OCI-LY3 (cell line): Measurements from ENCODE around the gene AVL9.
"Not testable (repeated sequence)": the region's sequence is repeated elsewhere in the genome, so short reads cannot be mapped to it uniquely, and the experiment has no call there.

Experiments
- H2AFZ ChIP-seq: fragments of 200-600, 300-600 bp; shearing (Covaris generic); 2 replicates; pipeline ENCODE4 v1.6.0; 2014; ENCODE audit warnings: antibody characterized with exemption, low read depth, low read length
- H3K27ac ChIP-seq: fragments of 200-600, 300-600 bp; sonication (generic); 2 replicates; pipeline ENCODE4 v1.5.1; 2014; ENCODE audit warnings: mild to moderate bottlenecking, low read length, moderate library complexity, mixed read lengths
- H3K27me3 ChIP-seq: fragments of 200-600, 300-600 bp; sonication (generic); 2 replicates; pipeline ENCODE4 v1.6.1; 2014; ENCODE audit warnings: low read depth, low read length, mixed read lengths
- H3K36me3 ChIP-seq: fragments of 200-600, 300-600 bp; sonication (generic); replicated peaks from 2 replicates; pipeline ENCODE3; 2014; ENCODE audit warnings: low read depth, low read length, mixed read lengths
- H3K4me1 ChIP-seq: fragments of 300-600, 200-600 bp; sonication (generic); 2 replicates; pipeline ENCODE4 v1.6.1; 2014; ENCODE audit warnings: low read length, mixed read lengths
- H3K4me2 ChIP-seq: fragments of 200-600, 300-600 bp; sonication (generic); 2 replicates; pipeline ENCODE4 v1.6.1; 2014; ENCODE audit warnings: low read length, mixed read lengths
- H3K4me3 ChIP-seq: fragments of 300-600, 200-600 bp; sonication (generic); 2 replicates; pipeline ENCODE4 v1.5.1; 2014; ENCODE audit warnings: antibody characterized with exemption, mild to moderate bottlenecking, low read length, moderate library complexity
- H3K79me2 ChIP-seq: fragments of 300-600, 200-600 bp; shearing (Covaris generic); 2 replicates; pipeline ENCODE4 v1.6.1; 2014; ENCODE audit warnings: mild to moderate bottlenecking, low read length, mixed read lengths
- H3K9ac ChIP-seq: fragments of 300-600, 200-600 bp; shearing (Covaris generic); 2 replicates; pipeline ENCODE4 v1.6.0; 2014; ENCODE audit warnings: mild to moderate bottlenecking, low read length, moderate library complexity
- H3K9me3 ChIP-seq: fragments of 200-600, 300-600 bp; shearing (Covaris generic); 2 replicates; pipeline ENCODE4 v1.6.1; 2014; ENCODE audit warnings: low read length, mixed read lengths; ENCODE audit not compliant: insufficient read depth
- H4K20me1 ChIP-seq: fragments of 200-600, 300-600 bp; sonication (generic); 2 replicates; pipeline ENCODE4 v1.6.1; 2016; ENCODE audit warnings: low read length, mixed read lengths; ENCODE audit not compliant: insufficient read depth
- CTCF ChIP-seq: fragments of 200-600, 300-600 bp; sonication (generic); IDR thresholded peaks from 2 replicates; pipeline ENCODE4 v1.5.1; 2014; ENCODE audit warnings: antibody characterized with exemption, low read length, low read depth
- EZH2phosphoT487 ChIP-seq: fragments of 200-600 bp; shearing (Covaris generic); IDR thresholded peaks from 2 replicates; pipeline ENCODE4 v1.6.1; 2018; ENCODE audit warnings: antibody characterized with exemption, mixed run types, low read depth

AVL9 gene

DNA sequence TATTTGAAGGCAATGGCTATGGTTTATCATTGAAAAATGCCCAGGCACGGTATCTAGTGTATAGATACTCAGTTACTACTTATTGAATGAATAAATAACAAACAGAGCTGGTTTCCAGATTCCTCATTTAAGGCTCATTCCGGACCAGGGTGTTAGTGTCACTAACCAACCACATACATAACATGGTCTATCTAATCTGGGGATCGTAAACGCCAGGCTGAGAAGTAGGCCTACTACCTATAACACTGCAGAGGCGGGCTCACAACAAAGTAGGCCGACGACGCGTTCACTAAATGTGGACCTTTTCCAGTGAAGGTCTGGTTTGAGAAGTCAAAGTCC, 5.5 kb upstream of the AVL9 start:
- peak overlapping the region; percentile 84 for H3K9ac ChIP-seq
- H3K9me3 ChIP-seq: no peaks in the 10 kb centered on the region
- H3K4me1 ChIP-seq: peaks cover 11% of the 10 kb centered on the region
- no peaks in the 10 kb centered on the region for H4K20me1 ChIP-seq
- peaks cover 15% of the 10 kb centered on the region for H3K36me3 ChIP-seq
- no peaks in the 10 kb centered on the region for H3K27me3 ChIP-seq
- TF ChIP-seq CTCF: no peak
- TF ChIP-seq EZH2phosphoT487: no peak
- H3K4me3 ChIP-seq: peak overlapping the region; percentile 97
- peak overlapping the region; percentile 86 for H3K27ac ChIP-seq
- H3K4me2 ChIP-seq: peak overlapping the region; percentile 84
- H3K79me2 ChIP-seq: peaks cover 22% of the 10 kb centered on the region
- H2AFZ ChIP-seq: peak overlapping the region; percentile 80

GRCh38 chr7:32490127-32490796, 5.0 kb upstream of the AVL9 start, which contains the start of gene LSM5:
LSM5 (minus strand) TSS chr7:32490380; CDS start chr7:32490365, 15 bp downstream.
- peak within 1 kb of the TSS; percentile 84 for H3K4me2 ChIP-seq
- peaks cover 11% of the 10 kb centered on the region for H3K4me1 ChIP-seq
- no peaks in the 10 kb centered on the region for H3K9me3 ChIP-seq
- no peaks in the 10 kb centered on the region for H4K20me1 ChIP-seq
- peak within 1 kb of the TSS; percentile 83 for H2AFZ ChIP-seq
- peaks cover 15% of the 10 kb centered on the region for H3K36me3 ChIP-seq
- TF ChIP-seq CTCF (no peak), EZH2phosphoT487 (no peak)
- H3K9ac ChIP-seq: peak within 1 kb of the TSS; percentile 84
- peak within 1 kb of the TSS; percentile 97 for H3K4me3 ChIP-seq
- H3K27me3 ChIP-seq: no peaks in the 10 kb centered on the region
- peak within 1 kb of the TSS; percentile 86 for H3K27ac ChIP-seq
- H3K79me2 ChIP-seq: peaks cover 22% of the 10 kb centered on the region

GRCh38 chr7:32494946-32495297, 367 bp upstream of the AVL9 start:
- Histone ChIP-seq H3K27ac (no peak overlapping the region), H4K20me1 (no peaks in the 10 kb centered on the region), H3K4me2 (peak overlapping the region; percentile 70), H3K36me3 (no peaks in the 10 kb centered on the region), H3K4me3 (peak overlapping the region; percentile 83), H3K27me3 (no peaks in the 10 kb centered on the region), H3K9me3 (no peaks in the 10 kb centered on the region), H3K4me1 (peaks cover 10% of the 10 kb centered on the region), H3K79me2 (peaks cover 46% of the 10 kb centered on the region), H2AFZ (peak overlapping the region; percentile 77), H3K9ac (peak overlapping the region; percentile 58)
- TF ChIP-seq EZH2phosphoT487 (no peak), CTCF (no peak)

GRCh38 chr7:32496052-32496813, 944 bp downstream of the AVL9 start:
- Histone ChIP-seq H3K36me3 (no peaks in the 10 kb centered on the region), H3K79me2 (peaks cover 52% of the 10 kb centered on the region), H3K9me3 (no peaks in the 10 kb centered on the region), H3K27ac (peak overlapping the region; percentile 73), H4K20me1 (peaks cover 7% of the 10 kb centered on the region), H3K4me1 (peaks cover 18% of the 10 kb centered on the region), H3K4me2 (peak overlapping the region; percentile 88), H3K9ac (peak overlapping the region; percentile 89), H3K27me3 (no peaks in the 10 kb centered on the region), H3K4me3 (peak overlapping the region; percentile 98), H2AFZ (no peak overlapping the region)
- TF ChIP-seq CTCF: no peak
- no peak for TF ChIP-seq EZH2phosphoT487

- H3K4me3 ChIP-seq, H3K27ac ChIP-seq, H3K27me3 ChIP-seq, H3K36me3 ChIP-seq, H3K4me2 ChIP-seq, H3K9me3 ChIP-seq, H2AFZ ChIP-seq, H3K9ac ChIP-seq: not testable (repeated sequence)
- Histone ChIP-seq H3K4me1 (peaks cover 14% of the 10 kb centered on the region), H3K79me2 (peaks cover 79% of the 10 kb centered on the region), H4K20me1 (peaks cover 16% of the 10 kb centered on the region)
Measured at GRCh38 chr7:32499755-32500154, 4.5 kb downstream of the AVL9 start.

DNA sequence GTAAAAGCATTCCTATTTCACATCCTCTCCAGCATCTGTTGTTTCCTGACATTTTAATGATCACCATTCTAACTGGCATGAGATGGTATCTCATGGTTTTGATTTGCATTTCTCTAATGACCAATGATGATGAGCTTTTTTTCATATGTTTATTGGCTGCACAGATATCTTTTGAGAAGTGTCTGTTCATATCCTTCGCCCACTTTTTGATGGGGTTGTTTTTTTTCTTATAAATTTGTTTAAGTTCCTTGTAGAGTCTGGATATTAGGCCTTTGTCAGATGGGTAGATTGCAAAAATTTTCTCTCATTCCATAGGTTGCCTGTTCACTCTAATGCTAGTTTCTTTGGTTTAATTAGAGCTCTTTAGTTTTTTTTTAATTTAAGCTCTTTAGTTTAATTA, 4.9 kb downstream of the AVL9 start:
- H3K9me3 ChIP-seq, H3K4me2 ChIP-seq, H3K27me3 ChIP-seq, H3K36me3 ChIP-seq, H2AFZ ChIP-seq, H3K27ac ChIP-seq, H3K9ac ChIP-seq, H3K4me3 ChIP-seq: not testable (repeated sequence)
- Histone ChIP-seq H4K20me1 (peaks cover 16% of the 10 kb centered on the region), H3K79me2 (peaks cover 79% of the 10 kb centered on the region), H3K4me1 (peaks cover 14% of the 10 kb centered on the region)
